IMR-90 (cell line): ENCODE data around the gene POLR3GL. TPM values are rescaled to one million over a fixed set of nuclear protein-coding genes. Genes with fewer than 3 reads are reported as not detected.

ENCODE experiments used
- ATAC-seq: fragments of 200-7000 bp; cut with Tn5 transposase; 2 replicates; pipeline ENCODE4 v1.9.1; 2020; ENCODE audit warnings: low read depth, mild to moderate bottlenecking, moderate library complexity
- BruUV-seq: library from RNA; stranded (reverse); fragments of 400-500 nt; replicated peaks from 2 replicates; lab custom pipeline; 2021; lab: Mats Ljungman, UMichigan
- CTCF ChIA-PET: fragments of 300-600 bp; formaldehyde crosslinking; extraction: SDS; loops from one replicate; lab custom pipeline; 2021; ENCODE audit warnings: antibody characterized with exemption; lab: Yijun Ruan, JAX
- POLR2A ChIA-PET: fragments of 300-600 bp; sonication (Branson Sonifier 250); formaldehyde crosslinking; loops from one replicate; lab custom pipeline; 2022; ENCODE audit warnings: antibody characterized with exemption; ENCODE audit not compliant: unreplicated experiment; lab: Charles Lee
- DNase-seq: peaks from one replicate; pipeline ENCODE4 v3.0.0; 2013
- H2AFZ ChIP-seq: replicated peaks from 2 replicates; pipeline ENCODE3; 2013; ENCODE audit warnings: low read length, mild to moderate bottlenecking; ENCODE audit not compliant: poor library complexity
- H2AK5ac ChIP-seq: 2 replicates; pipeline ENCODE4 v1.6.1; 2013; ENCODE audit warnings: low read depth, low read length, inconsistent platforms
- H2AK9ac ChIP-seq: replicated peaks from 2 replicates; pipeline ENCODE3; 2013; ENCODE audit warnings: mild to moderate bottlenecking, low read depth, low read length, moderate library complexity; ENCODE audit not compliant: poor library complexity
- H2BK120ac ChIP-seq: 2 replicates; pipeline ENCODE4 v1.6.1; 2013; ENCODE audit warnings: low read depth, low read length, inconsistent platforms
- H2BK15ac ChIP-seq: 3 replicates; pipeline ENCODE4 v1.6.1; 2013; ENCODE audit warnings: low read depth, low read length, inconsistent platforms
- H2BK20ac ChIP-seq: 2 replicates; pipeline ENCODE4 v1.6.1; 2013; ENCODE audit warnings: low read depth, mild to moderate bottlenecking, inconsistent platforms, low read length, moderate library complexity
- H2BK5ac ChIP-seq: 2 replicates; pipeline ENCODE4 v1.6.1; 2013; ENCODE audit warnings: mild to moderate bottlenecking, low read depth, low read length, inconsistent platforms; ENCODE audit not compliant: poor library complexity, severe bottlenecking
- H3K14ac ChIP-seq: replicated peaks from 2 replicates; pipeline ENCODE4 v1.6.1; 2013; ENCODE audit warnings: low read depth, low read length, inconsistent platforms
- H3K18ac ChIP-seq: 2 replicates; pipeline ENCODE4 v1.6.1; 2013; ENCODE audit warnings: low read depth, low read length, control low read depth
- H3K23ac ChIP-seq: 2 replicates; pipeline ENCODE4 v1.6.1; 2013; ENCODE audit warnings: low read depth, low read length, inconsistent platforms
- H3K27ac ChIP-seq: 2 replicates; pipeline ENCODE4 v1.5.1; 2013; ENCODE audit warnings: mild to moderate bottlenecking, control low read depth, low read length; ENCODE audit not compliant: insufficient read depth
- H3K27me3 ChIP-seq: 2 replicates; pipeline ENCODE4 v1.6.1; 2013; ENCODE audit warnings: low read length; ENCODE audit not compliant: control insufficient read depth, insufficient read depth
- H3K36me3 ChIP-seq: 2 replicates; pipeline ENCODE4 v1.6.1; 2013; ENCODE audit warnings: low read length, mixed read lengths; ENCODE audit not compliant: control insufficient read depth, insufficient read depth
- H3K4ac ChIP-seq: 2 replicates; pipeline ENCODE4 v1.6.1; 2013; ENCODE audit warnings: low read depth, low read length, inconsistent platforms
- H3K4me1 ChIP-seq: 2 replicates; pipeline ENCODE4 v1.6.1; 2013; ENCODE audit warnings: low read length, mixed read lengths; ENCODE audit not compliant: control insufficient read depth, insufficient read depth
- H3K4me2 ChIP-seq: 2 replicates; pipeline ENCODE4 v1.6.1; 2013; ENCODE audit warnings: low read depth, mild to moderate bottlenecking, control low read depth, low read length, moderate library complexity
- H3K4me3 ChIP-seq: 2 replicates; pipeline ENCODE4 v1.5.1; 2013; ENCODE audit warnings: low read depth, mild to moderate bottlenecking, control low read depth, low read length, moderate library complexity; ENCODE audit not compliant: insufficient read depth
- H3K56ac ChIP-seq: 2 replicates; pipeline ENCODE4 v1.6.1; 2013; ENCODE audit warnings: low read length, inconsistent platforms; ENCODE audit not compliant: insufficient read depth; ENCODE audit errors: extremely low read depth
- H3K79me1 ChIP-seq, 2 experiments: 2 replicates each; pipeline ENCODE4 v1.6.1; 2013; ENCODE audit warnings: low read length in 2 of 2, inconsistent platforms in 1 of 2, low read depth in 1 of 2
- H3K9ac ChIP-seq: 2 replicates; pipeline ENCODE4 v1.6.1; 2013; ENCODE audit warnings: low read depth, low read length, control low read depth
- H3K9me1 ChIP-seq: 2 replicates; pipeline ENCODE4 v1.6.1; 2013; ENCODE audit warnings: low read length, inconsistent platforms; ENCODE audit not compliant: insufficient read depth
- H3K9me3 ChIP-seq: 2 replicates; pipeline ENCODE4 v1.6.1; 2013; ENCODE audit warnings: low read length; ENCODE audit not compliant: control insufficient read depth, insufficient read depth
- H4K20me1 ChIP-seq: 2 replicates; pipeline ENCODE4 v1.6.1; 2013; ENCODE audit warnings: low read length, inconsistent platforms; ENCODE audit not compliant: insufficient read depth
- H4K5ac ChIP-seq: 2 replicates; pipeline ENCODE4 v1.6.1; 2013; ENCODE audit warnings: mild to moderate bottlenecking, low read depth, low read length, control low read depth
- H4K8ac ChIP-seq, 2 experiments: 2 replicates each; pipeline ENCODE4 v1.6.1; 2013; ENCODE audit warnings: low read depth in 2 of 2, low read length in 2 of 2, control low read depth in 1 of 2, inconsistent platforms in 1 of 2
- H4K91ac ChIP-seq: 2 replicates; pipeline ENCODE4 v1.6.1; 2013; ENCODE audit warnings: low read depth, low read length, inconsistent platforms; ENCODE audit not compliant: insufficient read depth
- BHLHE40 ChIP-seq: fragments of 150-350 bp; IDR thresholded peaks from 2 replicates; pipeline ENCODE4 v1.6.1; 2016; ENCODE audit warnings: mild to moderate bottlenecking, low read depth, low read length
- CEBPB ChIP-seq: IDR thresholded peaks from 2 replicates; pipeline ENCODE4 v1.6.1; 2012; ENCODE audit warnings: low read depth, low read length, improper control_type of control experiment
- CHD1 ChIP-seq: IDR thresholded peaks from 2 replicates; pipeline ENCODE4 v1.6.1; 2012; ENCODE audit warnings: low read depth, low read length, improper control_type of control experiment
- FOS ChIP-seq: fragments of 150-350 bp; IDR thresholded peaks from 2 replicates; pipeline ENCODE4 v1.6.1; 2016; ENCODE audit warnings: low read depth, low read length
- MAFK ChIP-seq: IDR thresholded peaks from 2 replicates; pipeline ENCODE4 v1.6.1; 2012; ENCODE audit warnings: low read depth, low read length, improper control_type of control experiment
- MAZ ChIP-seq: IDR thresholded peaks from 2 replicates; pipeline ENCODE4 v1.6.1; 2012; ENCODE audit warnings: low read depth, mild to moderate bottlenecking, low read length, improper control_type of control experiment, moderate library complexity, borderline replicate concordance
- MXI1 ChIP-seq: IDR thresholded peaks from 2 replicates; pipeline ENCODE4 v1.6.1; 2012; ENCODE audit warnings: low read depth, mild to moderate bottlenecking, low read length, moderate library complexity, borderline replicate concordance
- NFE2L2 ChIP-seq: fragments of 150-350 bp; IDR thresholded peaks from 2 replicates; pipeline ENCODE4 v1.6.1; 2016; ENCODE audit warnings: low read depth, mild to moderate bottlenecking, low read length
- POLR2A ChIP-seq: IDR thresholded peaks from 2 replicates; pipeline ENCODE4 v1.6.1; 2012; ENCODE audit warnings: mild to moderate bottlenecking, low read depth, low read length
- RAD21 ChIP-seq: IDR thresholded peaks from 2 replicates; pipeline ENCODE4 v1.6.1; 2012; ENCODE audit warnings: low read length, improper control_type of control experiment
- RCOR1 ChIP-seq: IDR thresholded peaks from 2 replicates; pipeline ENCODE4 v1.6.1; 2012; ENCODE audit warnings: mild to moderate bottlenecking, low read length, improper control_type of control experiment; ENCODE audit not compliant: insufficient replicate concordance
- RFX5 ChIP-seq: IDR thresholded peaks from 2 replicates; pipeline ENCODE4 v1.8.0; 2012; ENCODE audit warnings: low read depth, mild to moderate bottlenecking, low read length, moderate library complexity
- WGBS, 2 experiments: methylation state at CpG; one replicate each; pipeline versions ENCODE4 v1.1.5 to v1.1.7; 2013; ENCODE audit warnings: missing lambda C conversion rate in 2 of 2; ENCODE audit not compliant: insufficient read length in 1 of 2; ENCODE audit errors: extremely low coverage in 2 of 2; 5-methylcytosine and 5-hydroxymethylcytosine counted together
- dilution Hi-C: fragments of 300-500 bp; cut with HindIII; formaldehyde crosslinking; loops from one replicate; pipeline ENCODE4 v1.14.3; 2018; ENCODE audit warnings: low sequenced_read_pairs; ENCODE audit not compliant: unreplicated experiment
- in situ Hi-C: fragments of 300-500 bp; cut with MboI; formaldehyde crosslinking; loops from 3 replicates; pipeline ENCODE4 v1.14.3; 2019; ENCODE audit warnings: low sequenced_read_pairs, inconsistent platforms, mixed read lengths
- intact Hi-C: fragments of 100-400 bp; cut with micrococcal nuclease; formaldehyde crosslinking; loops from 2 replicates; pipeline ENCODE4 v1.10.0; 2022
- polyA plus RNA-seq, 3 experiments: library from polyadenylated mRNA; depleted of rRNA; stranded (reverse); fragments of >200 nt; gene quantifications; 2 replicates each; pipeline ENCODE4 v1.2.3, GENCODE V29; 2012; ENCODE audit warnings: low replicate concordance in 1 of 3
- total RNA-seq: library from RNA; depleted of rRNA; stranded (reverse); fragments of >200 nt; gene quantifications from 2 replicates; pipeline ENCODE4 v1.2.3, GENCODE V29; 2012
- TF ChIP-seq, protein P1 (sequence below): fragments of 150-350 bp; IDR thresholded peaks from 2 replicates; pipeline ENCODE4 v1.6.1; 2017; ENCODE audit warnings: mild to moderate bottlenecking, antibody characterized with exemption, low read length, low read depth

The POLR3GL gene
- total and polyA plus RNA-seq, 2 of the 4 experiments (the other 2 are of a cell fraction): 7.9 to 16.3 TPM

GRCh38 chr1:145996433-145997015 is 32.0 kb downstream of the POLR3GL start, which contains the start of gene TXNIP:
TSS of gene TXNIP (minus strand) at chr1:145996579. CDS start at chr1:145996266, 313 bp downstream.
- ChIA-PET CTCF (interaction anchor here (0.6 to 0.9 kb wide), 2 partner anchors 17 to 259 kb away, joined by 3 to 4 read pairs; no protein-coding TSS in a partner anchor), POLR2A (interaction anchor here (0.6 to 1.0 kb wide), 4 partner anchors 10 to 133 kb away, joined by 3 to 4 read pairs (median 3); no protein-coding TSS in a partner anchor)
- in situ Hi-C loops: loop anchor here (5.0 kb wide), 1 partner anchor 79 kb away; the partner anchor contains the start of gene PEX11B
- Histone ChIP-seq H2AFZ (peak within 1 kb of the TSS; percentile 98), H4K91ac (peak within 1 kb of the TSS; percentile 97), H3K18ac (peak within 1 kb of the TSS; percentile 82), H3K27me3 (no peaks in the 10 kb centered on the region), H2BK20ac (peak within 1 kb of the TSS; percentile 54), H3K14ac (peak within 1 kb of the TSS; percentile 91), H3K27ac (peak within 1 kb of the TSS; percentile 76), H3K4me2 (peak within 1 kb of the TSS; percentile 92), H2BK5ac (peak within 1 kb of the TSS; percentile 86), H4K20me1 (peaks cover 12% of the 10 kb centered on the region; the same call in 1 of the 2 replicates), H2AK9ac (peak within 1 kb of the TSS; percentile 18), H3K9ac (peak within 1 kb of the TSS; percentile 97), H4K5ac (peak within 1 kb of the TSS; percentile 78), H4K8ac (peak within 1 kb of the TSS; percentile 76 to 92), H3K9me3 (no peaks in the 10 kb centered on the region), H3K23ac (peak within 1 kb of the TSS; percentile 88), H3K4me3 (peak within 1 kb of the TSS; percentile 87), H2BK15ac (peak within 1 kb of the TSS; percentile 83), H3K56ac (peak within 1 kb of the TSS; percentile 88), H3K9me1 (peaks cover 9% of the 10 kb centered on the region), H3K4me1 (peaks cover 10% of the 10 kb centered on the region), H3K36me3 (peaks cover 13% of the 10 kb centered on the region), H3K79me1 (peaks cover 22 to 35% of the 10 kb centered on the region in 2 experiments), H3K4ac (peak within 1 kb of the TSS; percentile 88), H2BK120ac (peak within 1 kb of the TSS; percentile 86), H2AK5ac (peak within 1 kb of the TSS; percentile 75)
- dilution Hi-C loops: no loop called here
- no TSS peak for BruUV-seq
- TF ChIP-seq CHD1 (no peak), CEBPB (no peak), RCOR1 (peak; percentile 34), MAFK (no peak), MXI1 (peak; percentile 98), FOS (peak; percentile 58; the same call in 1 of the 2 replicates), RAD21 (no peak), NFE2L2 (peak; percentile 13; the same call in 1 of the 2 replicates), BHLHE40 (peak; percentile 98), POLR2A (peak; percentile 97), RFX5 (no peak), MAZ (peak; percentile 86)
- TF ChIP-seq, protein P1, sequence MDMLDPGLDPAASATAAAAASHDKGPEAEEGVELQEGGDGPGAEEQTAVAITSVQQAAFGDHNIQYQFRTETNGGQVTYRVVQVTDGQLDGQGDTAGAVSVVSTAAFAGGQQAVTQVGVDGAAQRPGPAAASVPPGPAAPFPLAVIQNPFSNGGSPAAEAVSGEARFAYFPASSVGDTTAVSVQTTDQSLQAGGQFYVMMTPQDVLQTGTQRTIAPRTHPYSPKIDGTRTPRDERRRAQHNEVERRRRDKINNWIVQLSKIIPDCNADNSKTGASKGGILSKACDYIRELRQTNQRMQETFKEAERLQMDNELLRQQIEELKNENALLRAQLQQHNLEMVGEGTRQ: peak; percentile 82
- 0% methylated on average over 4 of the region's 30 CpGs; no CpG with 5 or more reads in 1 of the 2 experiments for WGBS, 2 experiments
- intact Hi-C loops: loop anchor here (2.0 to 5.0 kb wide), 4 partner anchors 32 to 79 kb away; partner anchors contain the start of genes ANKRD34A, PEX11B, POLR3GL and RBM8A
- DNase-seq (peak; percentile 96), ATAC-seq (peak; percentile 97)
